HG03565 (cell line): ENCODE data around the gene PHF21B.
"Not testable (repeated sequence)": the region's sequence is repeated elsewhere in the genome, so short reads cannot be mapped to it uniquely, and the experiment has no call there.

Experiments used
- ATAC-seq: cut with Tn5 transposase; IDR thresholded peaks from one replicate; pipeline ENCODE4 v1.9.1; 2021; ENCODE audit warnings: mild to moderate bottlenecking, moderate library complexity; ENCODE audit not compliant: unreplicated experiment

The PHF21B gene

DNA sequence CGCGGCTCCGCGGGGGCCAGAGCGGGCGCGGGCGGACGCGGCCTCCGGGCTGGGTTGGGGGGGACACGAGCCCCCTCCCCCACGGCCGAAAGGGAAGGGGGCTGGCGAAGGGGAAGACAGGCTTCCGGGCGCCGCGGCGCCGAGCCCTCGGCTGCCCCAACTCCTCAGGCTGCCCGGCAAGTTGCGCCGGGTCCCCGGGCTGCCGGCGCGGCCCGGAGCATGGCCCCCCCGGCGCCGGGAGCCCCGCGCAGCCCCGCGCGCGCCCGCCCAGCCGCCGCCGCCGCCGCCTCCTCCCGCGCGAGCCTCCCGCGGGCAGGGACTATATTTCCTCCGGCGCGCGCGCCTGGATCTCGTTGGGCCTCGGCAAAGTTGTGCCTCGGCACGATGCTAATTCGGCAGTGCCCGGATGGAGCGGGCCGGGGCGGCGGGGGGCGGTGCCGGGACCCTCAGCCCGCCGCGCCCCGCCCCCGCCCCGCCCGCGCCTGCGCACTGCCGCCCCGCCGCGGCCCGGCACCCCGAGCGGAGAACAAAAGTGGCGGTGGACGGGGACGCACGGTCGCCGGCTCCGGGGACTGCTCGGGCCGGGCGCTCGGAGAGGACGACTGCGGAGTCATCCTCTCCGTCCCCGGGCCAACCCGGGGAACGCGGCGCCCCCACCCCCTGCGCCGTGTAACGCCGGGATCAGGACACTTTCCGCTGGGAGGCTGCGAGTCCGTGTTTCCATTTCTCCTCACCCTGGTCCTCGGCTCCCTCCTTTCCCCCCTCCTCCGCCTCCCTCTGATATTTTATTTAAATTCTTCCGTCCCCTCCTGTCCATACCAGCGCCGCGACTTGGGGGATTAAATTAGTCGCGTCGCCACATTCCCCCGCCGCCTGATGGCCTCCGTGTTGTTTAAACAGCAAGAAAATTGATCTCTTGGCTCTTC, at the start of gene PHF21B:
Gene PHF21B (minus strand): TSS at position 400 of the 926 bp plus-strand sequence. CDS start 456 bp downstream, outside the sequence.
- ATAC-seq: no peak

- no peak for ATAC-seq
These were observed 49.5 kb upstream of the PHF21B start for GRCh38 chr22:45059296-45059695.

- ATAC-seq: no peak
These were observed 48.8 kb upstream of the PHF21B start for GRCh38 chr22:45058622-45058912.

- ATAC-seq: no peak
These were observed 46.1 kb upstream of the PHF21B start for GRCh38 chr22:45055936-45056335.

- no peak for ATAC-seq
These were observed 43.8 kb upstream of the PHF21B start for GRCh38 chr22:45053571-45053970.

GRCh38 chr22:45053094-45053493, 43.3 kb upstream of the PHF21B start:
- no peak for ATAC-seq

DNA sequence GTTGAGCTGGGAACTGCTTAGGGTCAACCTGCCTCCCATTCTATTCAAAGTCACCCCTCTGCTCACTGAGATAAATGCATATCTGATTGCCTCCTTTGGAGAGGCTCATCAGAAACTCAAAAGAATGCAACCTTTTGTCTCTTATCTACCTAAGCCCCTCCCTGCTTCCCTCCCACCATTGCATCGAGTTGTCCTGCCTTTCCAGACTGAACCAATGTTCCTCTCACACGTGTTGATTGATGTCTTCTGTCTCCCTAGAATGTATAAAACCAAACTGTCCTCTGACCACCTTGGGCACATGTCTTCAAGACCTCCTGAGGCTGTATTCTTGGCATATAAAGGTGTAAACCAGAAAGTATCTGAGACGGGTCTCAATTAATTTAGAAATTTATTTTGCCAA, 42.9 kb upstream of the PHF21B start:
- ATAC-seq: not testable (repeated sequence)

DNA sequence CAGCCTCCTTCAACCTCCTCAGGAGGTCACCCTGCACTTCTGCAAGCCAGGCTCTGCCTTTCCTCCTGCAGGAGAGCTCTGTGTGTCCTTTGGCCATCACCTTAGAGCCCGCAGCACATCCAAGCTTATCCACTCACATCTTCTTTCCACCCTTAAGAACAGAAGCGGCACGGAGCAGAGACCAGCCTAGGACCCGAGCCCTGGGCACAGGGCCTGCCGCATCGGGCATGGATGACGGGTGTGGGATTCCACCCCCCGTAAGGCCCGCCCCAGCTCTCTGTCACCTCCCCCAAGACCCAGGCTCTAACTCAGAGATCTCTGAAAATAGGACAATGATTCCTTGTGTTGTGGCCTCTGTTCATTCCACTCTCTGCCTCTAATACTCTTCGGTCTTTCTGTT, 42.1 kb upstream of the PHF21B start:
- no peak for ATAC-seq

GRCh38 chr22:45051419-45051818, 41.6 kb upstream of the PHF21B start:
- no peak for ATAC-seq

- ATAC-seq: no peak
These were observed 37.5 kb upstream of the PHF21B start for GRCh38 chr22:45047260-45047659.

DNA sequence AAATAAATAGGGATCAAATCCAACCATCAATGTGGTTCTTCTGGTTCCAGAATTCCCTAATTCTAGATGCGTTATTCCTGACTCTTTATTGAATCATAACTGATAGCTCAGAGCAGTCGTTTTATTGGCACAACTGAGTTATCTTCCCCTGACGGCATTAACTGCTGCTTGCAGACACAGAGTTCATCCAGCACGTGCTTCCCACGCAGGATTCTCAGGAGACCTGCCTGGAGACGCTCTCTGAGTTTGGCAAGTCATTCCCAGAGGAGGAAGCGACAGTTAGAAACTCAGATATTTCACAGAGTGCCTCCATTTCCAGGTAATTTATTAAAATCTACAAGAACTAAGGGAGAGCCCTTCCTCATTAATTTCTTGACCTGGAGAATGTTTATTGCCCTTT, 35.4 kb upstream of the PHF21B start:
- no peak for ATAC-seq

DNA sequence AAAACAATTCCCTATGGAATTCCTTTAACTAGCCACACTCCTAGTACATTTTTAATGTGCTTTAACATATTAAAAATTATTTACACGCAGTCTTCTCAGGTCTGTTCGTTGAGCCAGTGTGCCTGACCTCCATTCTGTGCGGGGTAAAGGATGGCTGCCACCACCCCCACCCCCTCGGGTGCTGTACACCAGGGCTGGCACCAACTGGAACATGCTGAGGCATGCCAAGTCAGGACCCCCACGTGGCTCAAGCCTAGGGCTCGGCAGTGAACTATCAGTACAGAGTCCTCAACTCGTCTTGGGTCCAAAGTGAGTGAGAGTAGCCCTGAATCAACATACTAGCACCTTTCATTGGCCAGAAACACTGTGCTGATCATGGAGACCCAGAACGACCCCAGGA, 32.5 kb upstream of the PHF21B start:
- no peak for ATAC-seq

DNA sequence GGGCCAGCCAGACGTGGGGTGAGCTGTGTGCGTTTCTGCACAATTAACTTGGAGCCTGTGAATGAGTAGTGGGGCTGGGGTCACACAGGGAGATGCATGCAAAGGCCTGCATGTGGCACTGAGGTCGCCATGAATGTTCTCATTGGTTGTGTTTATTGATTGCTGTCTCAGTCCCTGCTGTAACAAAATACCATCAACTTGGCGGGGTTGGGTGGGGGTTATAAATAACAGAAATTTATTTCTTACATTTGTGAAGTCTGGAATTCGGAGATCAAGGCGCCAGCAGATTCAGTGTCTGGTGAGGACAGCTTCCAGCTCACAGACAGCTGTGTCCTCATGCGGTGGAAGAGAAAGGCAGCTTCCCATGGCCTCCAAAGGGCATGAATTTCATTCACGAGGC, 29.3 kb upstream of the PHF21B start:
- no peak for ATAC-seq

GRCh38 chr22:45036154-45036553, 26.3 kb upstream of the PHF21B start:
- no peak for ATAC-seq

GRCh38 chr22:45034821-45035220, 25.0 kb upstream of the PHF21B start:
- no peak for ATAC-seq

- no peak for ATAC-seq
These were observed 24.4 kb upstream of the PHF21B start for GRCh38 chr22:45034156-45034555.

DNA sequence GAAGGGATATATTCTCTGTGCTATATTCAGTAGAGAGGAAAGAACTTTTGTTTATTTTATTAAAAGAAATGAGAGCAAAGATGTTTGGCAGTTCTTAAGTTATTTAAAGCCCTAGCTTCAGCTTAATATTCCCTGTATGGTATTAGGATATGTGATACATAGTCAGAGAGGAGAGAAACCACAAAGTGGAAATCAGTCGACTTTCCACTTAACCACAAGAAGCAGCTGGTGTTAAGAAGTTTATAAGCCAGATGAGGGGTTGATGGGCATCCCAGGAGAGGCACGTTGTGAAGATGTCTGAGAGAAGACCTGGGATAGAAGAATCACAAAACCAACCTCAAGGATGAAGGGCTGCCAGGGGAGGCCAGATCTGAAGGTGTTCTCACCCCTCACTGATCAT, 23.3 kb upstream of the PHF21B start:
- ATAC-seq: no peak

DNA sequence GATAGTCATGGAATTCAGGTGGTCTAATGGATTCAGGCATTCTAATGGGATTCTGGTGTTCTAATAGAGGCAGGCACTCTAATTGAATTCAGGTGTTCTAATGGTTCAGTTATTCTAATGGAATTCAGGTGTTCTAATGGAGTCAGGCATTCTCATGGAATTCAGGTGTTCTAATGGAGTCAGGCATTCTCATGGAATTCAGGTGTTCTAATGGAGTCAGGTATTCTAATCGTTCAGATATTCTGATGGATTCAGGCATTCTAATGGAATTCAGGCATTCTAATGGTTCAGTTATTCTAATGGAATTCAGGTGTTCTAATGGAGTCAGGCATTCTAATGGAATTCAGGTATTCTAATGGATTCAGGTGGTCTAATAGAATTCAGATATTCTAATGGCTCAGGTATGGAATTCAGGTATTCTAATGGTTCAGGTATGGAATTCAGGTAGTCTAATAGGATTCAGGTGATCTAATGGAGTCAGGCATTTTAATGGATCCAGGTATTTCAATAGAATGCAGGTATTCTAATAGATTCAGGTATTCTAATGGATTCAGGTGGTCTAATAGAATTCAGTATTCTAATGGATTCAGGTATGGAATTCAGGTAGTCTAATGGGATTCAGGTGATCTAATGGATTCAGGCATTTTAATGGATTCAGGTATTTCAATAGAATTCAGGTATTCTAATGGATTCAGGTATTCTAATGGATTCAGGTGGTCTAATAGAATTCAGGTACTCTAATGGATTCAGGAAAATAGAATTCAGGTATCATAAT, 22.0 kb upstream of the PHF21B start:
- no peak for ATAC-seq

DNA sequence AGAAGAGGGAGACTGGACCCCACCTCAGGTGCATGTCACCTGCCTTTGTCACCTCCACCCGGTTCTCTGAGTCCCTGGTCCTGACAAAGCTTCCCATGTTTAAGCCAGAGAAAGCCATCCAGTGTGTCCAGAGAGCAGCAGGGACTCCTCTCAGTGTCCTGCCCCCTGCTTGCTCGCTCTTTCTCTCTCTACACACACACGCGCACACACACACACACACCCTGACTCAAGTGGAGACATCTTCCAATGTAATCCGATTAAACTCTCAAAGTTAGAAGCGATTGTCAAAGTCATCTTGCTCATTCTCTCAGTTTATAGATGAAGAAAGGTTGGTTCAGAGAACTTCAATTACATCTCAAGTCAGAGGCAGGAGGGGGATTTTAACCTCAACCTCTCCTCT, 19.7 kb upstream of the PHF21B start:
- ATAC-seq: no peak

GRCh38 chr22:45026511-45026910, 16.7 kb upstream of the PHF21B start:
- ATAC-seq: no peak

DNA sequence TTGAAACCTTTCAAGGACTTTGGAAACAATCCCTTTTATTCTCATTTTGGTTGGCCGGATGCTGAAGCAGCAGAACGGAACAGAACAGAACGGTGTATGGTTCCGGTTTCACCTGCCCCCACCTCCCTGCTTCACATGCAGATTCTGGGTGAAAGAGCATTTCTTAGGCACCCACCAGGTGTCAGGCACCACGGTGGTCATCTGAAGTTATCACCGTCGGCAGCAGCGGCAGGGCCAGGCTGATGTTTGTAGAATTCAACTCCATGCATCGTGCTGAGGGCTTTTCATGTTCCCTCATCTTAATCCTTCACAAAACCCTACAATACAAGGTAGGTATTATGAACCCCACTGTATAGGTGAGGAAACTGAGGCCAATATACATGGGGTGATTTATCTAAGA, 13.6 kb upstream of the PHF21B start:
- ATAC-seq: no peak
